ENCODE measurements around the gene DRAM2. TPM values are rescaled to one million over a fixed set of nuclear protein-coding genes. Genes with fewer than 3 reads are reported as not detected.

The DRAM2 gene
- total and polyA plus RNA-seq, 10 of the 15 experiments (the other 5 are each of a cell fraction or from before 2014, with no cell fraction given), result 39.1 to 229 (median 79.4) TPM

- Histone ChIP-seq H3K4me3 (no peak overlapping the region), H3K9ac (ENCODE audit: control insufficient read depth, insufficient read depth, low read length) (no peak overlapping the region), H4K20me1 (ENCODE audit: control insufficient read depth, insufficient read depth) (no peaks in the 10 kb centered on the region), H3K4me2 (ENCODE audit: control insufficient read depth, insufficient read depth) (no peak overlapping the region), H3K4me1 (ENCODE audit: control insufficient read depth, insufficient read depth, low read length) (no peaks in the 10 kb centered on the region), H3K9me3 (replicated peaks; ENCODE audit: control insufficient read depth, insufficient read depth, low read length) (peaks cover 4% of the 10 kb centered on the region; the same call in 2 of the 3 replicates), H3K27ac (ENCODE audit: control insufficient read depth, insufficient read depth) (no peak overlapping the region), H3K27me3 (replicated peaks in 1 of 2; ENCODE audit: control insufficient read depth in 2 of 2, insufficient read depth in 2 of 2, low read length in 1 of 2) (no peaks in the 10 kb centered on the region), H3K79me2 (ENCODE audit: control insufficient read depth, insufficient read depth, low read length) (peaks cover 80% of the 10 kb centered on the region), H3K36me3 (ENCODE audit: control insufficient read depth in 2 of 2, insufficient read depth in 2 of 2, low read length in 1 of 2) (peaks cover 6 to 35% of the 10 kb centered on the region in 2 experiments), H2AFZ (ENCODE audit: control insufficient read depth, low read depth, low read length) (no peak overlapping the region)
- FAIRE-seq, result no peak
- ChIA-PET SMC1A (ENCODE audit: uncharacterized antibody, unreplicated experiment) (interaction anchor here (1.0 to 9.2 kb wide), 5 partner anchors 9 to 45 kb away, joined by 4 to 101 read pairs (median 4); partner anchors contain the start of genes CEPT1 and DRAM2), POLR2A (interaction anchor here (8.1 kb wide), 1 partner anchor 15 kb away, joined by 62 read pairs; the partner anchor contains the start of genes CEPT1 and DRAM2), CTCF (interaction anchor here (1.5 kb wide), 1 partner anchor 15 kb away, joined by 3 read pairs; no protein-coding TSS in a partner anchor), RAD21 (ENCODE audit: unreplicated experiment) (no interaction called here)
- in situ Hi-C loops (cut with MboI), result no loop called here
- intact Hi-C loops (cut with micrococcal nuclease; ENCODE audit: unreplicated experiment), result no loop called here
- no peak for ATAC-seq
- DNase-seq (ENCODE audit: low read depth, low spot score), result no peak
- WGBS (ENCODE audit: insufficient coverage, insufficient replicate concordance, low lambda C conversion rate, missing lambda C conversion rate), result 100% methylated on average over 2 of the region's 2 CpGs
- BruUV-seq (replicated peaks), result no TSS peak
- TF ChIP-seq MTA2 (IDR thresholded peaks at IDR 0.05; ENCODE audit: low read depth) (no peak), SPI1 (IDR thresholded peaks at IDR 0.05; ENCODE audit: borderline replicate concordance, insufficient read depth, low read depth, low read length) (no peak), FOXK2 (IDR thresholded peaks at IDR 0.05) (no peak), CREM (IDR thresholded peaks at IDR 0.05; ENCODE audit: low read depth) (no peak), GATAD2B (conservative IDR thresholded peaks at IDR 0.05; ENCODE audit: low read depth) (no peak), BCL3 (IDR thresholded peaks at IDR 0.05; ENCODE audit: borderline replicate concordance, insufficient read depth, low read depth, low read length, poor library complexity, severe bottlenecking) (no peak), SMARCA5 (IDR thresholded peaks at IDR 0.05) (no peak), ZBTB11 (CRISPR knock-in tag; IDR thresholded peaks at IDR 0.05) (no peak), YBX1 (IDR thresholded peaks at IDR 0.05) (no peak), IRF3 (IDR thresholded peaks at IDR 0.05) (no peak), PRDM15 (CRISPR knock-in tag; IDR thresholded peaks at IDR 0.05) (no peak)
Observed at GRCh38 chr1:111157431-111157830, 17.5 kb upstream of the DRAM2 start.
